Stimulated activated CD4-positive, alpha-beta T cell treated with anti-CD3 and anti-CD28 coated beads, Interleukin-15, amount 100 ng/mL, for 48 hours (primary cell): Measurements from ENCODE around the gene VILL.

Source experiments
- DNase-seq, 2 donors: peaks; one replicate each; pipeline ENCODE4 v3.0.0-alpha.2; 2020; ENCODE audit warnings: low read depth in 2 of 2

VILL gene

DNA sequence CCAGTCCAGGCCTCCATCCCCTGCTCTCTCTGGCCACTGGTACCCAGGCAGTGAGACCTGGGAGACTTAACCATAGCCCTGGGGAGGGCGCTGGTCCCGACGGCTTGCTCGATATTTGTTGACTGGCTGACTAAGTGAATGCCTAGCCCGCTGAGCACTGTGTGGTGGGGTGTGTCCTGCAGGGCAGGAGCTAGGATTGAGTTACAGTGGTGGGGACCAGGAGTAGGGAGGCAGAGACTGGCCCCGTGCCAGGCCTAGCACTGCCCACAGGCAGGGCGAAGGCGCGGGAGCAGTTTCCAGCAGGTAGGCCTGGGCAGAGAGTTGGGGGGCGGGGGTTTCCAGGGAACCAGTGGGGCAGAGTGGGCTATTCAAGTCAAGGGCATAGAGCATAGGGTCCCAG lies at the start of gene VILL:
Gene VILL (plus strand): TSS at position 260 of the 400 bp plus-strand sequence. CDS start 2,887 bp downstream, outside the sequence.
- DNase-seq, result no peak

GRCh38 chr3:37941608-37942508 lies 48.7 kb upstream of the VILL start:
- DNase-seq, result no peak

DNA sequence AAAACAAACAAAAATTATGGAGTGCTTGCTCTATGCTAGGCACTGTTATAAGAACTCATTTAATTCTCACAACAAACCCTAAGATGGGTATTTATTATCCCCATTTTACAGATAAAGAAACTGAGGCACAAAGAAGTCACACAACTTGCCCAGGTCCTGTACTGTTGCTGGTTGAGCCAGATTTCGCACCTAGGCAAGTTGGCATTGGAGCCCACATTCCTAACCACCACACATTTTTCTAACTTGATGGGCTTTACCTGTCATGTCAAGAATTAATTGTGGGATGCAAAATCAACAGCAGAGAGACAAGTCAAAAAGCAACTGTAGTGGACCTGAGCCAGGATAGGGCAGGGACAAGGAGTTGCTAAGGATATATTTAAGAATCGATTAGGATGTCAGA lies 47.9 kb upstream of the VILL start:
- DNase-seq, result no peak

- DNase-seq, result no peak
These were observed 47.5 kb upstream of the VILL start for GRCh38 chr3:37943126-37943525.

- DNase-seq, result no peak
These were observed 46.8 kb upstream of the VILL start for GRCh38 chr3:37943631-37944314.

GRCh38 chr3:37944391-37944842 lies 46.2 kb upstream of the VILL start:
- DNase-seq, result no peak

- DNase-seq, result no peak
These were observed 45.3 kb upstream of the VILL start for GRCh38 chr3:37945156-37945806.

GRCh38 chr3:37945807-37946530 lies 44.6 kb upstream of the VILL start:
- no peak for DNase-seq

- no peak for DNase-seq
These were observed 44.1 kb upstream of the VILL start for GRCh38 chr3:37946531-37946889.

GRCh38 chr3:37949866-37950265 lies 40.7 kb upstream of the VILL start:
- DNase-seq, result no peak

GRCh38 chr3:37952564-37952963 lies 38.0 kb upstream of the VILL start:
- DNase-seq, result no peak

DNA sequence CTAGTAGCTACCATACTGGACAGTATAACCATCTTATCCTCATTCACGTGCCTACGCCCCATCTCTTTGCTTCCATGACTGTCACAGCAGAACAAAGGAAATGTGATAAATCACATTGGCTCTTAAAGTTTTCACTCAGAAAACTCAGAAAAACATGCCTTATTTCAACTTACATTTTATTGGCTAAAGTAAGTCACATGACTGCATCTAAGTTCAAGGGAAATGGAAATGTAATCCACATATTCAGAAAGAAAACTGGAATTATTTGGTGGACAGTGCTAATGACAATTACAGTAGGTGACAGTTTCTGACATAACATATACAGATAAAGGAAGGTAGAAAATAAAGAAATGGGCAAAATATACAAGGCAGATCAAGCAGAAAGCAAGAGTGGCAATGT lies 37.4 kb upstream of the VILL start:
- DNase-seq, result no peak

GRCh38 chr3:37953707-37954394 lies 36.7 kb upstream of the VILL start:
- DNase-seq, result no peak

DNA sequence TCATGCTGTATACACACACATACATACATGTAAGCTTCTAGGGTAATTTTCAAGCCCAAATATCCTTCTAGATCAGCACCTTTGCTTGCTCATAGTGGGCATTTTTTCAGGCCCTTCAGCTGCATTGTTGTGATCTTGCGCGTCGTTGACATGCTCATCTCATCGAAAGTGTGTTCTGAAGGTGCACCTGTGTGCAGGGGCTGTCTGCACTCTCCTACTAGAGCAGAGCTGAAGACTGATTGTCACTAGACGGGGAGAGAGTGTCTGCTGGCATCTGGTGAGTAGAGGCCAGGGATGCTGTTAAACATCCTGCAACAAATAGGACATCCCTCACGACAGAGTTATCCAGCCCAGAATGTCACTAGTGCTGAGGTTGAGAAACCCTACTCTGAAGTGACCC lies 35.7 kb upstream of the VILL start:
- DNase-seq, result no peak

DNA sequence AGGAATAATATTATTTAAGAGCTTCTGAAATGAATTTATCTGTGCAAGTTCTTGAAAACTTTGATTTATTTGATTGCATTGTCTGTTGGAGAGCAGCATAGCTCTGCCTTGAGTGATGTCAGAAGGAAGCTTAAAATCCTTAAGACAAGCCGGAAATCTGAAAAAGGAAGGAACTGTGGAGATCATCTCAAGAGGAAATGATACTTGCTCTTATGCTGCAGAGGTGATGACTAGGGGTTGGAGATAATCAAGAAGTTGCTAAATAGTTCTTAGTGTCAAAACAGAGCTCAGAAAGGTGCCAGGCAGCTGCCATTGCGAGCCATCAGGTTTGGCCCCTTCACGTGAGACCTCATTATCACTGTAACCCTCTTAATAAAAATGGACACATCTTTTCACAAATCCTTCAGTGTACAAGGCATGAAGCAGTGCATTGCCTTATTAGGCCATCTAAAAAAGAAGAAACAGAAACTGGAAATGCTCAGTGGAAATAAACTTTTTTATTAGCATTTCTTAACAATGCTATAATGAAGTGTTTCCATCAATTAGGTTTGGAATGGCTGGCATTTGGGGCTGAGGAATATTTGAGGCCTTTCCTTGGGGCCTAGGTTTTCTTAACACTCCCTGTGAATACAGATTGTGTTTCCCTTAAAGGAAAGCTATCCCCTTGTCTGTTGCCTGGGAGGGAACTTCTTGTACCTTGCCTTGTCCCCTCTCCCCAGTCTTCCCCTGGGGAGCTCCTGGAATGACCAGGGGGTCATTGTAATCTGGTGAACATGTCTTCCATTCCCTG lies 34.5 kb upstream of the VILL start:
- DNase-seq, result no peak

GRCh38 chr3:37956723-37957538 lies 33.7 kb upstream of the VILL start:
- DNase-seq, result no peak

DNA sequence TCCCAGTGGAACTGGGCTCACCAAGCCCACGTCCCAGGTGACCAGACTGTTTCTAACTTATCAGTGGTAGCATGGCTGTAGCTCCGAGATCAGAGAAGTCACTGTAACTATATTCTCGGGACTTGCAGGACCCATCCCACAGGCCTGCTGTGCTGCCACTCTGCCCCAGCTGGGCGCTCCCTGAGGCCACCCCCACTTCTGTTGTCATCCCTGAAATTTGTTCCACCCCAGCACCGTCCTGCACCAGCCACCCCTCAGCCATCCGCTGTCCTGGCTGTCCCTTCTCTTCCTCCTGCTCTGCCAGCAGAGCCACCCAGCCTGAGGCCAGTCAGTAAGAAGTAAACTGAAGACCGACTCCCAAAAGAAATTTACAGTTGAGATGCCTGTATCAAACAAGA lies 33.0 kb upstream of the VILL start:
- no peak for DNase-seq

DNA sequence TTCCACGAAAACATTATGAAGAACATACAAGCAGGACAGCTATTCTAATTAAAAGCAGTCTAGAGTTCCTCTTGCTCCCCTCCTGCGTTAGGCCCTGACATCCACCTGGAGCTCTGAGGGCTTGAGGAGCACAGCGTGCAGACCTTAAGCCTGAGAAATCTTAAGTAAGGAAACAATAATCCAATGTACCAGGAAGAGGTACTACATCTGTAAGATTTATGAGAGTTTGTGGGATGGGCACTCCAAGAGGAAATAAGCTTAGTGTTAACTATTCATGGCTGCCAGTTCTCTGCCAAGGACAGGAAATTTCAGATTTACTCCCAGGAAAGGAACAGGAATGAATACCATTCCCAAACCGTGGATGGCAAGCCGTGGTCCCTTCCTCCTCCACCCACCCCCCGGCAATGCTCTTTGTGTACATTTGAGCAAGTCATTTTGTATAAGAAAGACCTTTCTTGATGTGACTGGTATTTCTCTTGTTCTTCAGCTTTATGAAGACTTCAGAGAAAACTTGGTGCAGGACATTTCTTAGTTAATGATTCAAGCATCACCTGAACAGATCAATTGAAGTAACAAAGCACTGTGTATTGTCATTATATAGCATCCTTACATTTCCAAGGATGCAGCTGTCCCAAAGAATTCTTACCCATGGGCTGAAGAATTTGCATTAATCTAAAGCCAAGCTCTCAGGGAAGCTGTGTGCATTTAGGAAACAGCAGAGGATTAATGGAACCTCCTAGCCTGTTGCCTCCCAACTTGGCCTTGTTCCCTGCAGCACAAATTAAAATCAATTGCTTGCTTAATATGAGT lies 28.8 kb upstream of the VILL start:
- DNase-seq, result no peak

GRCh38 chr3:37963016-37963415 lies 27.6 kb upstream of the VILL start:
- no peak for DNase-seq
